Mesenchymal stem cell (in vitro differentiated cells and primary cell): ENCODE results near the gene C12orf43.

Experiments
- DNase-seq: peaks from one replicate; pipeline ENCODE4 v3.0.0-alpha.2; 2013
- H2AFZ ChIP-seq: one replicate; pipeline ENCODE4 v1.6.1; 2013; ENCODE audit warnings: low read depth, mild to moderate bottlenecking, control low read depth, inconsistent platforms, low read length, moderate library complexity
- H2AK5ac ChIP-seq: 2 replicates; pipeline ENCODE4 v1.6.1; 2013; ENCODE audit warnings: low read length, moderate library complexity, mild to moderate bottlenecking, inconsistent platforms; ENCODE audit not compliant: severe bottlenecking
- H2BK120ac ChIP-seq: one replicate; pipeline ENCODE4 v1.6.1; 2013; ENCODE audit warnings: low read depth, mild to moderate bottlenecking, inconsistent platforms, low read length, moderate library complexity
- H2BK12ac ChIP-seq, 2 experiments: one replicate each; pipeline ENCODE4 v1.6.1; 2013; ENCODE audit warnings: inconsistent platforms in 2 of 2, low read length in 2 of 2, mild to moderate bottlenecking in 2 of 2, moderate library complexity in 2 of 2, control low read depth in 1 of 2
- H2BK15ac ChIP-seq: one replicate; pipeline ENCODE4 v1.6.1; 2013; ENCODE audit warnings: mild to moderate bottlenecking, low read depth, inconsistent platforms; ENCODE audit not compliant: poor library complexity, severe bottlenecking
- H2BK5ac ChIP-seq: 2 replicates; pipeline ENCODE4 v1.6.1; 2013; ENCODE audit warnings: low read depth, mild to moderate bottlenecking, low read length, control low read depth, inconsistent platforms; ENCODE audit not compliant: poor library complexity, severe bottlenecking
- H3K14ac ChIP-seq, 2 experiments: one replicate each; pipeline ENCODE4 v1.6.1; 2013; ENCODE audit warnings: inconsistent platforms in 2 of 2, low read length in 2 of 2, control low read depth in 1 of 2, mild to moderate bottlenecking in 1 of 2, moderate library complexity in 1 of 2
- H3K18ac ChIP-seq, 2 experiments: one replicate each; pipeline ENCODE4 v1.6.1; 2013; ENCODE audit warnings: inconsistent platforms in 2 of 2, low read length in 2 of 2, control low read depth in 1 of 2, low read depth in 1 of 2, mild to moderate bottlenecking in 1 of 2
- H3K23ac ChIP-seq, 2 experiments: one replicate each; pipeline ENCODE4 v1.6.1; 2013; ENCODE audit warnings: inconsistent platforms in 2 of 2, low read length in 2 of 2, mild to moderate bottlenecking in 2 of 2, moderate library complexity in 2 of 2, control low read depth in 1 of 2
- H3K27ac ChIP-seq: 2 replicates; pipeline ENCODE4 v1.5.1; 2013; ENCODE audit warnings: mild to moderate bottlenecking, moderate library complexity, low read length, control low read depth, inconsistent platforms; ENCODE audit not compliant: poor library complexity, severe bottlenecking
- H3K27me3 ChIP-seq, 2 experiments: 2 replicates each; pipeline versions ENCODE4 v1.6.1 to v1.7.0; 2013; ENCODE audit warnings: low read length in 2 of 2, mild to moderate bottlenecking in 2 of 2, moderate library complexity in 2 of 2, control low read depth in 1 of 2, inconsistent platforms in 1 of 2; ENCODE audit not compliant: control insufficient read depth in 1 of 2, insufficient read depth in 1 of 2
- H3K36me3 ChIP-seq, 2 experiments: 2 replicates each; pipeline versions ENCODE4 v1.6.1 to v1.7.0; 2013; ENCODE audit warnings: low read length in 2 of 2, control low read depth in 1 of 2, inconsistent platforms in 1 of 2, low read depth in 1 of 2, mild to moderate bottlenecking in 1 of 2; ENCODE audit not compliant: insufficient read depth in 2 of 2, control insufficient read depth in 1 of 2
- H3K4ac ChIP-seq, 2 experiments: one replicate each; pipeline ENCODE4 v1.6.1; 2013; ENCODE audit warnings: inconsistent platforms in 2 of 2, low read length in 2 of 2, mild to moderate bottlenecking in 2 of 2, moderate library complexity in 2 of 2, control low read depth in 1 of 2, low read depth in 1 of 2
- H3K4me1 ChIP-seq: 2 replicates; pipeline ENCODE4 v1.6.1; 2013; ENCODE audit warnings: low read depth, low read length, control low read depth; ENCODE audit not compliant: control insufficient read depth, insufficient read depth
- H3K4me2 ChIP-seq: 2 replicates; pipeline ENCODE4 v1.6.1; 2013; ENCODE audit warnings: low read length, mild to moderate bottlenecking, inconsistent platforms; ENCODE audit not compliant: poor library complexity, severe bottlenecking
- H3K4me3 ChIP-seq, 2 experiments: 2 replicates each; pipeline versions ENCODE4 v1.5.1 to v1.7.0; 2013; ENCODE audit warnings: low read length in 2 of 2, mild to moderate bottlenecking in 2 of 2, control low read depth in 1 of 2, low read depth in 1 of 2; ENCODE audit not compliant: insufficient read depth in 1 of 2
- H3K79me1 ChIP-seq: replicated peaks from 2 replicates; pipeline ENCODE4 v1.6.1; 2013; ENCODE audit warnings: mild to moderate bottlenecking, control low read depth, low read length, inconsistent platforms; ENCODE audit not compliant: poor library complexity, severe bottlenecking
- H3K9ac ChIP-seq: 2 replicates; pipeline ENCODE4 v1.7.0; 2013; ENCODE audit warnings: mild to moderate bottlenecking, low read length, moderate library complexity
- H3K9me3 ChIP-seq: 2 replicates; pipeline ENCODE4 v1.7.0; 2013; ENCODE audit warnings: mild to moderate bottlenecking, low read length; ENCODE audit not compliant: control insufficient read depth
- H4K8ac ChIP-seq: one replicate; pipeline ENCODE4 v1.6.1; 2013; ENCODE audit warnings: inconsistent platforms, mild to moderate bottlenecking, low read length, moderate library complexity
- H4K91ac ChIP-seq: one replicate; pipeline ENCODE4 v1.6.1; 2013; ENCODE audit warnings: mild to moderate bottlenecking, low read length, inconsistent platforms
- WGBS: methylation state at CpG from one replicate; pipeline ENCODE4 v1.1.7; 2013; ENCODE audit warnings: mixed read lengths; 5-methylcytosine and 5-hydroxymethylcytosine counted together

The C12orf43 gene

GRCh38 chr12:121026274-121027045 is 10.2 kb upstream of the C12orf43 start:
- Histone ChIP-seq H3K14ac (no peak overlapping the region), H2AFZ (no peak overlapping the region), H2BK12ac (no peak overlapping the region), H3K36me3 (no peaks in the 10 kb centered on the region), H3K18ac (no peak overlapping the region), H3K27me3 (peaks cover 0 to 21% of the 10 kb centered on the region in 2 experiments), H4K8ac (no peak overlapping the region), H3K27ac (no peak overlapping the region), H3K23ac (no peak overlapping the region), H2BK120ac (no peak overlapping the region), H3K4me3 (no peak overlapping the region), H2AK5ac (no peak overlapping the region), H3K4ac (no peak overlapping the region), H2BK5ac (no peak overlapping the region), H3K9me3 (no peaks in the 10 kb centered on the region), H3K9ac (no peak overlapping the region), H2BK15ac (no peak overlapping the region), H3K4me1 (no peaks in the 10 kb centered on the region), H3K79me1 (no peaks in the 10 kb centered on the region), H4K91ac (no peak overlapping the region), H3K4me2 (no peak overlapping the region)
- WGBS, result 96% methylated on average over 9 of the region's 10 CpGs
- DNase-seq, result no peak

- no peaks in the 10 kb centered on the region for H3K79me1 ChIP-seq
Observed at GRCh38 chr12:121025442-121026226, 9.3 kb upstream of the C12orf43 start.

GRCh38 chr12:121023799-121024198 is 7.5 kb upstream of the C12orf43 start:
- no peak overlapping the region for H2BK15ac ChIP-seq
- no peaks in the 10 kb centered on the region for H3K79me1 ChIP-seq

More at GRCh38 chr12:121025442-121026226, 9.3 kb upstream of the C12orf43 start:
- H4K8ac ChIP-seq, result no peak overlapping the region
- no peak overlapping the region for H3K4me2 ChIP-seq
- H2AFZ ChIP-seq, result no peak overlapping the region
- H2BK120ac ChIP-seq, result no peak overlapping the region
- DNase-seq, result no peak
- H3K27ac ChIP-seq, result no peak overlapping the region
- H3K4ac ChIP-seq, result no peak overlapping the region
- H3K9me3 ChIP-seq, result no peaks in the 10 kb centered on the region
- WGBS, result 90% methylated on average over 10 of the region's 11 CpGs
- no peak overlapping the region for H2AK5ac ChIP-seq
- H3K27me3 ChIP-seq, result peaks cover 0 to 28% of the 10 kb centered on the region in 2 experiments
- H3K36me3 ChIP-seq, result no peaks in the 10 kb centered on the region
- H3K9ac ChIP-seq, result no peak overlapping the region
- H2BK5ac ChIP-seq, result no peak overlapping the region
- H4K91ac ChIP-seq, result no peak overlapping the region
- H3K23ac ChIP-seq, result no peak overlapping the region
- H3K18ac ChIP-seq, result no peak overlapping the region
- no peak overlapping the region for H3K4me3 ChIP-seq
- no peak overlapping the region for H2BK12ac ChIP-seq
- H3K4me1 ChIP-seq, result no peaks in the 10 kb centered on the region
- H2BK15ac ChIP-seq, result no peak overlapping the region
- no peak overlapping the region for H3K14ac ChIP-seq

GRCh38 chr12:121022713-121023112 is 6.4 kb upstream of the C12orf43 start:
- H2AFZ ChIP-seq, result no peak overlapping the region
- 92% methylated on average over 1 of the region's 2 CpGs for WGBS
- H3K4ac ChIP-seq, result no peak overlapping the region

More at GRCh38 chr12:121023799-121024198, 7.5 kb upstream of the C12orf43 start:
- H3K4me1 ChIP-seq, result no peaks in the 10 kb centered on the region
- H3K14ac ChIP-seq, result no peak overlapping the region
- 78% methylated on average over 8 of the region's 8 CpGs for WGBS
- no peak overlapping the region for H3K18ac ChIP-seq
- H4K8ac ChIP-seq, result no peak overlapping the region
- no peak overlapping the region for H3K4ac ChIP-seq
- peaks cover 0 to 43% of the 10 kb centered on the region in 2 experiments for H3K27me3 ChIP-seq
- H3K9ac ChIP-seq, result no peak overlapping the region
- H2BK5ac ChIP-seq, result no peak overlapping the region
- no peak overlapping the region for H3K27ac ChIP-seq
- DNase-seq, result no peak
- H3K36me3 ChIP-seq, result no peaks in the 10 kb centered on the region
- no peak overlapping the region for H3K4me2 ChIP-seq
- no peak overlapping the region for H2BK120ac ChIP-seq
- no peak overlapping the region for H3K23ac ChIP-seq
- no peak overlapping the region for H3K4me3 ChIP-seq
- H4K91ac ChIP-seq, result no peak overlapping the region
- no peak overlapping the region for H2BK12ac ChIP-seq
- H2AK5ac ChIP-seq, result no peak overlapping the region
- H3K9me3 ChIP-seq, result no peaks in the 10 kb centered on the region
- no peak overlapping the region for H2AFZ ChIP-seq

More at GRCh38 chr12:121022713-121023112, 6.4 kb upstream of the C12orf43 start:
- H3K4me2 ChIP-seq, result no peak overlapping the region
- no peaks in the 10 kb centered on the region for H3K4me1 ChIP-seq
- H4K8ac ChIP-seq, result no peak overlapping the region
- H3K9me3 ChIP-seq, result no peaks in the 10 kb centered on the region
- no peak overlapping the region for H4K91ac ChIP-seq
- H3K23ac ChIP-seq, result no peak overlapping the region
- H2BK120ac ChIP-seq, result no peak overlapping the region
- no peak overlapping the region for H3K27ac ChIP-seq
- no peak overlapping the region for H3K9ac ChIP-seq
- no peaks in the 10 kb centered on the region for H3K79me1 ChIP-seq
- DNase-seq, result no peak
- peaks cover 0 to 37% of the 10 kb centered on the region in 2 experiments for H3K27me3 ChIP-seq
- no peak overlapping the region for H3K14ac ChIP-seq
- H3K4me3 ChIP-seq, result no peak overlapping the region
- no peak overlapping the region for H2BK5ac ChIP-seq
- no peak overlapping the region for H2AK5ac ChIP-seq
- no peaks in the 10 kb centered on the region for H3K36me3 ChIP-seq
- H2BK15ac ChIP-seq, result no peak overlapping the region
- H3K18ac ChIP-seq, result no peak overlapping the region
- no peak overlapping the region for H2BK12ac ChIP-seq
